ENCODE measurements around the gene CFAP90.

- TF ChIP-seq CTCF (IDR thresholded peaks at IDR 0.05; ENCODE audit: extremely low read depth in 1 of 2, insufficient read depth in 1 of 2, low read depth in 1 of 2, low read length in 2 of 2) (no peak), POLR2AphosphoS5 (IDR thresholded peaks at IDR 0.05; ENCODE audit: insufficient read depth, low read depth, low read length) (no peak)
These were observed 1.6 kb upstream of the CFAP90 start for GRCh38 chr5:7852542-7852941.

All from endothelial cell of umbilical vein (primary cell).